Renal cortex interstitium (tissue), 11 donors: ENCODE measurements around the gene TMEFF2. TPM values are rescaled to one million over a fixed set of nuclear protein-coding genes. Genes with fewer than 3 reads are reported as not detected.

Experiments
- DNase-seq, 11 donors: peaks; one replicate each; pipeline ENCODE4 v3.0.0-alpha.2; 2013; ENCODE audit warnings: low read depth in 9 of 11, low spot score in 4 of 11; ENCODE audit errors: extremely low read depth in 1 of 11
- polyA plus RNA-seq, 3 donors: library from polyadenylated mRNA; unstranded; fragments of 120-200 nt; gene quantifications; one replicate each; pipeline ENCODE4 v1.2.1, GENCODE V29; 2013; ENCODE audit not compliant: insufficient read length in 3 of 3

TMEFF2 gene
- polyA plus RNA-seq, 3 donors = 9.0 to 15.6 (median 10.9) TPM

DNA sequence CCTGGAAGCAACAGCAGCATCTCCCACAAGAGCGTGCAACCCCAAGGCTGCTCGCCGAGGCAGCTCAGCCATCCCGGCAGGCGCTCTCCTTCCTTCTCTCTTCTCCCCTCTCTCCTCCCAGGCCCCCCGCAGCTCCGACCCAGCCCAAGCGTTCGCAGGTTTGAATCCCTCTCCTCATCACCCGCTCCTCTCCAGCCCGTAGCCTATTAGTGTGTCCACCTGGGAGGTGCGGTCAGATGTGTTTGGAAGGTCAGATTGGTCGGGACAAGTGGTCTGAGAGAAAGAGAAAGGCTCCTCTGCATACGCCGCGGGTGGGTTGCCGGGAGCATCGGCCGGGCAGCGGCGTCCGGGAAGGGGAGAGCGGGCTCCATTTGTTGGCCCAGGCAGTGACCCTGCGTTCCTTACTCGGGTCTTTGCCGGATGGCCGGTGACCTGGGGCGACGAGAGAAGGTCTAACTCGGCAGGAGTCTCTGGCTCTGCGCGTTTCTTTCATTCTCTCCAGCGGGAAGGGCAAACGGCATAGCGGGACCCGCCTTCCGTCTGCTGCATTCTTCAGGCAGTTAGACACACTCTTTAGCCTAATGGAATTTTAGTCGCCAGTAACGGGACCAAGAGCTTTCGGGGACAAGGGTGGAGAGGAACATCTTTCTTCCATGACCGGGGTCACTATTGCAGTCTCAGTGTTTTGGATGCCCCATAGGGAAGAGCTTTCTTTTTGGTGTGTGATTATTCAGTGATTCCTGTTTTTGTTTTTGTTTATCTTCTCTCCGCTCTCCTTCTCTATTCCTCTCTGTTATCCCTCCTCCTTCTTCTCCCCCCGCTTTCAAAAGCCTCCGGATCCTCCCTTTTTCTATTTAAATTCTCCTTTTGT lies 1.1 kb upstream of the TMEFF2 start:
- DNase-seq = peak in 1 of 11 donors; percentile 15

DNA sequence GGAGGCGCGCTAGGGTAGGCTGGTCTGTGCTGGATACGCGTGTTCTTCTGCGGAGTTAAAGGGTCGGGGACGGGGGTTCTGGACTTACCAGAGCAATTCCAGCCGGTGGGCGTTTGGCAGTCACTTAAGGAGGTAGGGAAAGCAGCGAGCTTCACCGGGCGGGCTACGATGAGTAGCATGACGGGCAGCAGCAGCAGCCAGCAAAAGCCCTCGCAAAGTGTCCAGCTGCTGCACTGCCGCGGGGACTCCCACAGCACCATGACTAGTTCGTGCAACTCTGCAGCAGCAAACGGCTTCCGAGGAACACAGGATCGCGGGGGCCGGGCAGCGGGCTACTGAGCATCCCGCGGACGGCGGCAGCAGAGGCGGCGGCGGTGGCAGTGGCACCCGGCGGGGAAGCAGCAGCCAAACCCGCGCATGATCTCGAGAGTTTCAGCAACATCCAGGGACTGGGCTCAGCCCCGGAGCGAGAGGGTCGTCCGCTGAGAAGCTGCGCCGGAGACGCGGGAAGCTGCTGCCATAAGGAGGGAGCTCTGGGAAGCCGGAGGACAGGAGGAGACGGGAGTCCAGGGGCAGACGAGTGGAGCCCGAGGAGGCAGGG lies 368 bp downstream of the TMEFF2 start:
- peak in 1 of 11 donors; percentile 24 for DNase-seq

DNA sequence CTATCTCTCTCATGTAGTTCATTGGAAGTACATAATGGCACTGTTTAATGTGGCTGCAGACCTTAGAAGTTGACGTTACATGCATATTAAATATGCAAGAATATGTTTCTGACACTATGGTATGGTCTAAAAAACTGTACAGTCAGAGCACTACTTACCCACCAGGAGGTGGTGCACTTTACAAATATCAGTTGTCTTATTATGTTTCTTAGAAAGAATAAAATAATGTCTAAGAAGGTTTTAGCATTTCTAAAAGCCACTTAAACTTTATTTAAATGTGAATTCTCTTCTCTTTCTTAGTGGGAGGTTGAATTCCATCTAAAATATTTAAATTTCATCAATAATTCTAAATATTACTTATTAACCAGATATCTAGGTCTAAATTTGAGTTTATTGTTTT lies 4.3 kb downstream of the TMEFF2 start:
- DNase-seq = no peak

DNA sequence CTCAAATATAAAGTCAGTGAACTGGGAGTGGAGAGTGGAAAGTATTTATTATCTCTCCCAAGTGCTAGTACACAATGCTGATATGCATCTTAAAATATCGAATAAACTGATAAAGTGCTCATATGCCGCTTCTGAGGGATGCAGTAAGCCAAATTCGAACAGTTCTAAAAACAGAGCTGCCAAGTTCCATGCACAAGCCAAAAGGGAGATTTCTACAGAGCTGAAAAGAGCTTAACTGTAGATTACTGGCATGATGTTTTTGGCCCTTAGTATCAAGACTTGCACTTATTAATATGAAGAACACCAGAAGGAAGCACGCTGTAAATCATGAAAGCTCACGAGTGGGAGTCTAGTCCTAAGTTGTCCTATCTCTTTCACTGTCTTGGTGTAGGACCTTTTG lies 7.9 kb downstream of the TMEFF2 start:
- DNase-seq = no peak

DNA sequence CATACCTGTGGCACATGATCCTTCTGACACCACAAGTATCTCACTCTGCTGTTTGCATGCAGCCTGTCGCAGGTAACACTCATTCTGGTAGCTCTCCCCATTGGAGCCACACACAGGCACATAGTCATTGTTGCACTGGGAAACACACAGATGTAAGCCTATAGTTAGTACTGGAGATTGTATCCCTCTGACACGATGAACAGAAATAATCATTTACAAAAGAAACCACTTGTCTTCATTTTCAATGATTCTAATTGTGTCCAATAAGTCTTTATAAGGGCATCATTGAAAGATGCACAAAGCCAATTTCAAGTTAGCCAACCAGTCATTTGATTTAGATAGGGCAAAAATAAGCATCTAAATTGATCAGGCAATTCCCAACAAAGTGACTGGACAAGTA lies 10.4 kb downstream of the TMEFF2 start:
- DNase-seq = no peak

DNA sequence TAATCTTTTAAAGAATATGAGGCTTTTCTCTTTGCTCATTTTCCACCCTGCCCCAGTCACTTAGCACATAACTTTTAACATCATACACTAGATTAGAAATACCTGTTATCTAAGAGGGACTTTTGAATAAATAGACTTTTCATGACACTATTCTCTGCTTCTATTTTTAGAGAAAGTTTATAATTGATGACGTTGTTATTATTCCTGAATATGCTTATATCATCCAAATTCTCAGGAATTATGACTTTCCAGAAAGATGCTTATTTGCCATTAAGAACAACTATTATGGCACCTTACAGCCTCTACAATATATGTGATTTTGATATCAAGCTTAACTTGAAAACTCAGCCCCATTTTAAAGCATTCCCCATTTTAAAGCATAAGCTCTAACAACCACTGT lies 11.4 kb downstream of the TMEFF2 start:
- DNase-seq = no peak

DNA sequence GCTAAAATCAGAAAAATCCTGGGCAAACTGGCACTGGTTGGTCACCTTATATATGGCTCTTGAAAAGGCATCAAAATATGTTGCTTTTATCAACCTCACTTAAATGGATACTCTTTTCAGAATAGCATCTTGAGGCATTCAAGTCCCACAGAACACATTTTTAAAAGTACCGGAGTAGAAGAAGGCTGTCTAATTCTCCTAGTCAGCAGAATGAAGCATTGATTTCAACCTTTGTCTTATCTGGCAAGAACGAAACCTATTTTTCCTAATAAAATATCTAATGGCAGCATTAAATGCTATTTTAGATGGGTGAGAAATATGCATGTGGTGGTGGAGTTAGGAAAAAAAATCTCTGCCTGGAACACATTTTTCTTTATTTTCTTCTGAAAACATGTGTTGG lies 27.8 kb downstream of the TMEFF2 start:
- DNase-seq = no peak

DNA sequence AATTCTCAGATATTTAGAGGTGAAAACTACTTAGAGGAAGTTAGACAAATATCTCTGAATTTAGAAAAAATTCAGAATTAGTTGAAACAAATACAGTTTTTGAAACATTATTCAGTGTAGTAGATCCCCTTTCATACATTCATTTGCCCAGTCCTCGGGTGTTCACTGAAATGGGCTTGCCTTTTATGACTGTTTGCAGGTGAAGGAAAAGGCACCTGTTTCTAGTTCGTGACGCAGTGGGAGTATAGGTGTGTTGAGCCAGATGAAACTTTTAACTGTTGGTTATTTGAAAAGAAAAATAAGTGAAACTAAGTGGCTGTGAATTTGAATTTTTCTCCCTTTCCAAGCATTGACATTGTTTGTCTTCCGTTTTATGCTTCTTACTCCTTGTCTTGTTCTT lies 28.9 kb downstream of the TMEFF2 start:
- DNase-seq = no peak

DNA sequence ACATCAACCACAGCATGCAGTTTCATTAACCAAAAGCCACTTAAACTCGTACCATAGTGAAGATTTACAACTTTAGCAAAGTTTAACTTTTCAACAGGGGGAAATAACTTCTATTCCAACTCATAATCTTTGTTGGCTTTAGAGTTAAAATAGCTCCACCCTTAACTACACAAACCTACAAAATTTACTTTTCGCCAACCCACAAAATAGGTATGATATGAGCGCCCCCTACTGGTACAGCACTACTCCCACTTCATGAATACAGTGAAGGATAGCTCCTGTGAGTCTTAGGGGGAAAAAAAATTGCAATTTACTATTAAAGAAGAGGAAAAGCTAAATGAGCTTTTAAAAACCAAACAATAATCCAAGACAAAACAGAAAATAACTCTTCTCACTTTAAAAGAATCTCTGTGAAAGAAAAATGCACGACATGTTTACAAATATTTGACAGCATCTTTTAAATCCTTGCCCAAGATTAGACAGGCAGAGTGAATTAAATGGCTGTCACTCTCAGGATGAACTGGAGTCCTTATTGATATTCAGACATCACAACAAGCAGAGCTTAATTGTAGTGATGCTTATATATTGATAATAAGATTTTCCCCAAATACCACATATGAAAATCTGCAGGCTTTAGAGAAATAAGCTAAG lies 32.2 kb downstream of the TMEFF2 start:
- DNase-seq = peak; percentile 40 to 74 (median 61)

DNA sequence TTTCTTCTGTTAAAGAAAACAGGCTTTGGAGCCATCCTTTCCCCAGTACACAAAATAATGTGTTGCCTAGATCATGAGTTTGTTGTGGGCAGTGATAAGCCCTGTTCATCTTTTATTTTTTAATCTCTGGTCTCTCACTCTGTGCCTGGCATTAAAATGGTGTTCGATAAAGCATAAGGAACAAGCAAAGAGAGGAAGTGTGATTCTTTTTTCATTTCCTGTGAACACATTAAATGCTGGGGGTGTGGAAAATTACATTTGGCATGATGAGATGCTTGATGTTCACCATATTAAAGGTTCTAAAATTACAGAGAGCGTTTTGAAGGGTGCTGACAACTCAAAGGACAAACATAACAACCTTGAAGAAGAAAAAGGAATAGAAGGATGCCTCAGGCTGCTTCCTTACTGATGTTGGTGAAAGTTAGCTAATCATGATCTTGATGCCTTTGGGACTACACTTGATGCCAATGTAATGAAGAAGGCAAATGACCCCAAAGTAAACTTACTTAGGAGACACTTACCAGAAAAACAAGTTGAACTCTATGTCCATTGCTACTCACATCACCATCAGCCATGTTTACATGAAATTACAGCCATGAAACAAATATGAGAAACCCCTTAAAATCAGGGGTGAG lies 33.0 kb downstream of the TMEFF2 start:
- no peak for DNase-seq

DNA sequence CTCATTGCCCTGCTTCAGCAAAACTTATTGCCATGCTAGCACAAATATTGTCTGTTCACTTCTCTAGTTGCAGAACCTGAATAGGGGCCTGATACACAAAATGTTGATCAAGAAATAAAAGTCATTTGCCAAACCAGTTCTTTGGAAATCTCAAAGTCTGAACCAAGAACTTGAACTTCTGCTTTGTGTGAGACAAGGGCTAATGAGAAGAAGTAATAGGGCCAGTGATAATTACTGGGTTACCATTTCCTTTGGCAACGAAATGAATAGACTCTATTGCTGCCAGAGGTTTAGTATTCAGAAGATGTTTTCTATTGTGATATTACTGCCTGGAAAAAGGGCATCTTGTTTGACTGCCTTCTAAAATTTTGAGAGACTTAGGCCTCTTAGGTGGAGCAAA lies 35.0 kb downstream of the TMEFF2 start:
- DNase-seq = no peak

DNA sequence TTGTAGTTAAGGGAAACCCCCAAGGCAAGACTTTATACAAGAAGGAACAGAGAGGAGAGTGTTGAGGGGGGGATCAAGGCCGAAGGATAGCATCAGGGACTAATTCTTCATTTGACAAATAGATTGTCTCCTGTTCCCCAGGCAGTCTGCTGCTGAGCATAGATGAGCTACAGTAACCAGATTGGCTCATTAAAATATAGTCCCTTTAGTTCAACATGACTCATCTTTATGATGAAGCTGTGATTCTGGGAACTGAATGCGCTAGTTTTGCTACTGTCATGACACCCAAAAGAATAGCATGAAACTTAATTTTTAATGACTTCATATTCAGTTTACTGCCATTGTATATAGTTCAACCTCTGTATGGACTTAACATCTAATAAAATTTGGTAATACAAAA lies 35.5 kb downstream of the TMEFF2 start:
- no peak for DNase-seq

DNA sequence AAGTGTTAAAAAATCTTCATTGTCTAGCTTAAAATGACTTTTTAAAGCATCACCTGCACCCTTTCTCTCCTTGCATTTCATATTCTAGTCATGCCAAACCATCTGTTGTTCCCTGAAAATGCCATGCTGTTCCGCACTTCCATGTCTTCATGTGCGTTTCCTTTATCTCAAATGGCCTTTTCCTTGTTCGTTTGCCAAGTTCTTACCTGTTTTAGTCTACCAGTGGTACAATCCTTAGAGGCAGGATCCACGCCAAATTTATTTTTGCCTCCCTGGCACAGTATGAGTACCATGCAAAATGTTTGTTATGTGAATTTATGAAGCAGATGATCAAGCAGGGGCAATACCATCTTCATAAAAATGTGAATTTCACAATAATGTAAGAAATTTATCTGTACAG lies 37.0 kb downstream of the TMEFF2 start:
- DNase-seq = no peak

DNA sequence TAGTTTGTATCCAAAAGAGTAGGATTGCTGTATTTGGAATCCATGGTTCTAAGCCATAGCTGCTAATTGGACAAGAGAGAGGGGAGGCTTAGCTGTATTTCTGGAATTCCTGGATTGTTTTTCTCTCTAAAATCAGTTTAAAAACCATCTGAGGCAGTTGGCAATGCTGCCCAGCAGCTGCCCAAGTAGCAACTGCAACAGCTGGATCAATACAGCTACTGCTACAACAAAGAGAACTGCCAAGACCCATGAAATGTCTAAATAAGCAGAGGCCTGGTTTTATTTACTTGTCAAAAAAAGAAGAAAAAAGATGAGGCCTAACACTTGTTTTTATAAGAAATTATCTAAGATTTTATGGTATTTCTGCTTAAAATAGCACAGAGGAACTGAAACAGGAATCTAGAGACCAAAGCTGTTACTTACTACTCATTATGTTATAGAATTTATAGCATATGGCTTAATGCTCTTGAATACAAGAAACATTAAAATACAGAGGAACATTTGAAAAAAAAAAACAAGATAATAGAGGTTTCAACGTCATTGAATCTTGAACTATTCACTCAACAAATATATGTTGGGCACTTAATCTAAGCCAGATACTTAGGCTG lies 39.1 kb downstream of the TMEFF2 start:
- peak in 1 of 11 donors; percentile 11 for DNase-seq

DNA sequence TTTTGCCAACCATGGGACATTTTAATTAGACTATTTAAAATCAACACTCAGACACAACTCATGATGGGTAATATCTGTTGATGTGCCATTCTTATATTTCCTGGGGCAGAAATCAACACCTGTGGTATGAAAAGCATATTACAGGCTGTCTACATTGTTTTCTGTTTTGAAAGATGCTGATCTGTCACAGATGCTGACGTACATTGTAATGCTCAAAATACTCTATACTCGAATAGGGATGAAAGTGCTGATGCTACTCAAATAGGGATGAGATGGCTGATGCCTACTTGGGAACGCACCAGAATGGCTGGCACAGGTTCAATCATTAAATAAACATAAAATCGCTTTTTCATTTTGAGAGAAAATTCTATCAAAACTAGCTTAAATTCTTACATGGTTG lies 41.2 kb downstream of the TMEFF2 start:
- DNase-seq = no peak

DNA sequence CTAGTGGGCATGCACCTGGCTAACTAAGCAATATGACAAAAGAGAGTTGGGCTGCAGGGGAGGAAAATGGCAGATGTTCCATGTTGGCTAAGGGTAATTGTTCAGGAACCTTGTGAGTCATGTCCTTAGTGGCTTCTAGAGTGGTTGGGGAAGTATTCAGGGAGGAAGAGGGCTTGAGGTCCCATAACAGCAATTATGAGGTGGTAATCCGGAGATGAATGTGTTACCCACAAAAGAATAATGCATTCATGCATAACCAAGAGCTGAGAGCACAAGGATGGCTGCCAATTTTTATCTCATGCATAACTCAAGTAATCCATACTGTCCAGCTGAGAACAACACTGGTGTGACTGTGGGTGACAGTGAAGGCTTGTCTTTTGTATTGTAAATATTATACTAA lies 42.9 kb downstream of the TMEFF2 start:
- no peak for DNase-seq

DNA sequence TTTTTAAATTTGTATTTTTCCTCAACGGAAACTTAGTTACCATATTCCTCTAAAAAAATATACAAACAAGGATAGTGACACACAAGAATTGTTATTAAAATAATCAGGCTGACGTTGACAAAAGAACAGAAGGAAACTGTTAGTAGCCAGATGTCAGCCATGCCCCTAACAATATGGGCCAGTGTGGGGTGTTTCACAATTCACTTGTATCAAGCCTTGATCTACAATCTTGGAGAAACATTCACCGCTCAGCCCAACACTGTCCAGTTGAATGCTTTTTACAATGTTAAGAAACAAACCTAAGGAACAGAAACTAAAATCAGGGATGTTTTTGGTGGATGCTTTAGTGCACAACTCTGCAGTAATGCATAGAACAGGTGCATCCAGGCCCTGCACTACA lies 44.6 kb downstream of the TMEFF2 start:
- no peak for DNase-seq

DNA sequence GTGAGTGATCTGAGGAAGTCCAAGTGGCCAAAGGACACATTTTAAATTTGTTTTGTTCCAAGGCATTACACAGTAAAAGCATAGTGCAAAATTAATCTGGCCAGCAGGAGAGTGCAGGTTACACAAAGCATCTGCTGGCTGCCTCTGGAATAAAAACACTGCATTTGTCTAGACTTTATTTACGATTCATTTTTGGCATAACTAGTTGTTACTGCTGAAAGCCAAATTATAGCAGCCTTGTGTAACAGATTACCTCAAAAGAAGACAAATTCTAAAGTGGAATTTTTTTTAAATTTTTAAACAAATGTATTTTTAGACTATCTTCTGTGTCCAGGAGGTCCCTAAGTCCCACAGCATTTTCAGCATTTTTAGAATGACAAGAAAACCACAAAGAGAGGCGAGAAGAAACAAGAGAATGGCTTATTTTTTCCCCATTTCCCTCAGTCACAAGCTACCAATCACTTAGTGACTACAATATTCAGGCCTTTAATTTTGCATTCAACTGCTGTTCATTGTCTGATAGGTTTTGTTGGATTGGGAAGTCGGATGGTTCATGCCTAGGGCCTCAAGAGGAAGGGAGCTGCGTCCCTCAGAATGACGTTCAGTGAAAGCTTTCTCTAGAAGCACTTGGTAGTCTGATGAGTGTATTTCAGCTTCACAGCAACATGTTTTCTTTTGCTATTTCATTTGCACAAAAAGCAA lies 46.0 kb downstream of the TMEFF2 start:
- DNase-seq = peak in 7 of 11 donors; percentile 19 to 31 (median 25)

DNA sequence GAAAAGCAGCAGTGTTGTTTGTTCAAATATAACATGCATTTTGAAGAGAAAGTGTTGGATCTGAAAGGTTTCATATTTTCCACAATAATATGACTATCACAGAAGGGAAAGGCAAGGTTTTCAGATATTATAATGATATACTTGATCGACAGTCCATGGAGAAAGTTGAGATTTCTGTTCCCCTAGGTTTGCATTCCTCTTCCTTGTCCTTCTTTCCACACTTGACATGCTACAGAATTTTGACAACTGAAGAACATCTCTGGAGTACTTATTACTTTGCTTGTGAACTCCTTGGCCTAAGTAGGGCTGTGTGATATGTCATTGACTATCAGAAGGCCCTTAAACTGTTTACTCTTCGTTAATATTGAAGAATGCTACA lies 46.5 kb downstream of the TMEFF2 start:
- no peak for DNase-seq
